ENCODE measurements around the gene S100A16.
"Not testable (repeated sequence)": the region's sequence is repeated elsewhere in the genome, so short reads cannot be mapped to it uniquely, and the experiment has no call there.

S100A16 gene

GRCh38 chr1:153612755-153613331 is at the start of gene S100A16:
Gene S100A16, minus strand, starts transcription at chr1:153613137. Its CDS starts 4,986 bp downstream, at chr1:153608151.
- DNase-seq (ENCODE audit: low read depth), result no peak

- no peak for DNase-seq (ENCODE audit: low read depth)
Observed at GRCh38 chr1:153662269-153662668, 49.3 kb upstream of the S100A16 start.

GRCh38 chr1:153661111-153661708 is 48.3 kb upstream of the S100A16 start:
- DNase-seq (ENCODE audit: low read depth), result no peak

GRCh38 chr1:153659656-153660055 is 46.7 kb upstream of the S100A16 start:
- DNase-seq (ENCODE audit: low read depth), result no peak

GRCh38 chr1:153659175-153659534 is 46.2 kb upstream of the S100A16 start:
- no peak for DNase-seq (ENCODE audit: low read depth)

GRCh38 chr1:153658400-153659174 is 45.6 kb upstream of the S100A16 start, which contains the start of gene SNAPIN:
Gene SNAPIN, plus strand, starts transcription at chr1:153658703. Its CDS starts 41 bp downstream, at chr1:153658744.
- peak; percentile 78 for DNase-seq (ENCODE audit: low read depth)

- DNase-seq (ENCODE audit: low read depth), result no peak
Observed at GRCh38 chr1:153655333-153655732, 42.4 kb upstream of the S100A16 start.

GRCh38 chr1:153652805-153653500 is 40.0 kb upstream of the S100A16 start:
- DNase-seq (ENCODE audit: low read depth), result no peak

GRCh38 chr1:153651771-153652170 is 38.8 kb upstream of the S100A16 start:
- no peak for DNase-seq (ENCODE audit: low read depth)

- no peak for DNase-seq (ENCODE audit: low read depth)
Observed at GRCh38 chr1:153649863-153650235, 36.9 kb upstream of the S100A16 start.

GRCh38 chr1:153649137-153649862 is 36.4 kb upstream of the S100A16 start:
- DNase-seq (ENCODE audit: low read depth), result no peak

- DNase-seq (ENCODE audit: low read depth), result no peak
Observed at GRCh38 chr1:153648000-153648643, 35.2 kb upstream of the S100A16 start.

GRCh38 chr1:153647346-153647714 is 34.4 kb upstream of the S100A16 start:
- no peak for DNase-seq (ENCODE audit: low read depth)

- DNase-seq (ENCODE audit: low read depth), result no peak
Observed at GRCh38 chr1:153646672-153647345, 33.9 kb upstream of the S100A16 start.

GRCh38 chr1:153643816-153644215 is 30.9 kb upstream of the S100A16 start:
- no peak for DNase-seq (ENCODE audit: low read depth)

GRCh38 chr1:153643100-153643499 is 30.2 kb upstream of the S100A16 start:
- no peak for DNase-seq (ENCODE audit: low read depth)

GRCh38 chr1:153642161-153642560 is 29.2 kb upstream of the S100A16 start:
- no peak for DNase-seq (ENCODE audit: low read depth)

GRCh38 chr1:153640861-153641260 is 27.9 kb upstream of the S100A16 start:
- DNase-seq (ENCODE audit: low read depth), result no peak

- not testable (repeated sequence) for DNase-seq (ENCODE audit: low read depth)
Observed at GRCh38 chr1:153640213-153640612, 27.3 kb upstream of the S100A16 start.

GRCh38 chr1:153639280-153639679 is 26.3 kb upstream of the S100A16 start:
- no peak for DNase-seq (ENCODE audit: low read depth)

- DNase-seq (ENCODE audit: low read depth), result no peak
Observed at GRCh38 chr1:153638261-153638660, 25.3 kb upstream of the S100A16 start.

Measured in stimulated activated CD8-positive, alpha-beta memory T cell treated with anti-CD3 and anti-CD28 coated beads, Interleukin-15, amount 100 ng/mL, for 24 hours (primary cell).